ENCODE measurements around the gene JMY.
"Not testable (repeated sequence)": the region's sequence is repeated elsewhere in the genome, so short reads cannot be mapped to it uniquely, and the experiment has no call there.

JMY gene

DNA sequence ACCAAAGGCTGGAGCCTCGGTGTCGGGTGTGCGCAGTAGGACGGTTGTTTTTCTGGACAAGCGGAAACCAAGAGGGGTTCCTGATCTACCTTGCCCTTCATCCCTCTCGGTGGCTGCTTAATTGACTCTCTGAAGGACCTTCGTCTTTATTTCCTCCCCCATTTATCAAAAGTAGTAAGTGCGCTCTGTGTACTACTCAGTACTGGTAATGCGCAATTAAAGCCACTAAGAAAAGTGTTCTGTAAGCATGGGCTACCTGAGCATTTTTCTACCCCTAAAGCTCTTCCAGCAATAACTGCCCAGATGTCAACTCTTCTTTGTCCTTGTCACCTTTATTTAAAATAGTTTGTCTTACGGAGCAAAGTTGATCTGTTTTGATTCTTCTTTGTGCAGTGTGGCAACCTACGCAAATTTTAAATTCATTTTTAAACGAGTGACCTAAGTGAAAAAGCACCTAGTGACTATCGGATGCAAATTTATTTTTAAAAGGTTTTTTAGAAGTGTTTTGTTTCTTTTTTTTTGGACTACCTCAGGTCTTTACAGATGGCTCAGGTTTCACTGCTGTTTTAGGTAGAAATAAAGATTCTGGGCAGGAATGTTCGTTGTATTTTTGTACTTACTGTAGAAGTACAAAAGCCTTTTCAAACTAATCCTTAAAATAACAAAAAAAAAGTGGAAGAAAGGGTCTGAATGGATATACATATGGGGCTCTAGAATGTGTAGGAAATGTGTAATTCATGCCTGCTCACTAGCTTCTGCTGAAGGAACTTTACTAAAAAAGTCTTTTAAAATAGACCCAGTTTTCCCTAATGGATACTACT lies 2.0 kb downstream of the JMY start:
- DNase-seq = no peak

DNA sequence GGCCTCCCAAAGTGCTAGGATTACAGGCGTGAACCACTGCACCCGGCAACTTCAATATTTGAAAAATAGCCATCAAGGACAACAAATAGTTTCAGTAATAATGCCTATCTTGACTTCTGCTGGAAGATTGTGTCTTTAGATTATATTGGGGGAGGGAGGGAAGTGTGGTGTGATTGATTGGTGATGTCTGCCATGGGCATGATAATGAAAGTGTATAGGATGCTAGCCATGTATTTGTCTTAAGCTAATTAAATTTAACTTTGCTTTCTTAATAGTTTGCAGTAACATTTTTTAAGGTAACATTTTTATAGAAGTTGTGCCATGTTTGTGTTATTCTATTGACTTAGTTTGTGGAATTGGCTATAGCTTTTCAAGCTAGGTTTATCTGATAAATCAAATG lies 4.6 kb downstream of the JMY start:
- DNase-seq = no peak

DNA sequence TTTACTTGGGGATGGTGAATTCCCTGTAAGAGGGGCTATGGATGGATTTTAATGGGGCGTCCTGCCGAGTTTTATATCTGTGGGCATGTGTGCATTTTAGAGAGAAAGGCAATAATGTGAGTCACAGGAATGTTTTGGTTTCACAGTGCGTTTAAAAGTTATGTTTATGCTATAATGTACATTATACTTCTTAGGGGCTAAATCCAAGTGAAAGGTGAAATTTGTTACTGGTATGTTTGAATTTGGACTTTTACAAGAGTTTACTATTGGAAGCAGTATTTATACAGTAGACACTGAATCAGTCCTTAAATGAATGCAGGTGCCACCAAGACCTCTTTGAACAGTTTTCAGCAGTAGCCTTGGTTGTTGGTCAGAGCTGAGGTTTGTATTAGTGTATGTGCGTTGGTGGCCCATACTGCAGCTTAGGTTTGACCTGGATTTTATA lies 5.6 kb downstream of the JMY start:
- DNase-seq = no peak

DNA sequence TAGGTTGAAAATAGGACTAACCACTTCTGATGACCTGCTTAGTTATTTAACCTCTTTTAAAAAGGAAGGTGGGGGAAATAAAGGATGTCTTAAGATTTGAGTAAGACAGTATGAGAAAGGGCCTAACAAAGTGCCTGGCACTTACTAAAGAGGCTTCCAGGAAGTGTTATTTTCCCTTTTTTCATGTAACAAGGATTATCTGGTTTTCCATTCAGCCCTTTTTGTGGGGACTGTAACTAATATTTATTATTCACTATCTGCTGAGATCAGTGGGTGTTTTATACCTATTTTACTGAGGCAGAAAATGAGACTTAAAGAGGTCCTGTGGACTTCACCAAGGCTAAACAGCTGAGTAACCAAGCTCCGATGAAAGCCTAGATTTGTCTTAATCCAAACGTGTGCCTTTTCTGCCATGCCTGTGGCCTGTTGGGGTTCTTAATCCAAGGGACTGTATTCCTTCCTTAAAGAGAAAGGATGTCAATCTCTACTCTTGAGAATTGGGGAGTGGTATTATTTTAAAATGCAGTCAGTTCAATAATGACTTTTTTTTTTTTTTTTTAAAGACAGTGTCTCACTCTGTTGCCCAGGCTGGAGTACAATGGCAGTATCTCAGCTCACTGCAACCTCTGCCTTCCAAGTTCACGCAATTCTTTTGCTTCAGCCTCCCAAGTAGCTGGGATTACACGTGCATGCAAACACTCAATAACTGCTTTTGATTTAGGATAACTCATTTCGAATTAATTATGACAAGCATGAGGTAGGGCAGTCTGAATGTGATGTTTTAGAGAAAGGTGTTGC lies 6.5 kb downstream of the JMY start:
- DNase-seq = no peak

DNA sequence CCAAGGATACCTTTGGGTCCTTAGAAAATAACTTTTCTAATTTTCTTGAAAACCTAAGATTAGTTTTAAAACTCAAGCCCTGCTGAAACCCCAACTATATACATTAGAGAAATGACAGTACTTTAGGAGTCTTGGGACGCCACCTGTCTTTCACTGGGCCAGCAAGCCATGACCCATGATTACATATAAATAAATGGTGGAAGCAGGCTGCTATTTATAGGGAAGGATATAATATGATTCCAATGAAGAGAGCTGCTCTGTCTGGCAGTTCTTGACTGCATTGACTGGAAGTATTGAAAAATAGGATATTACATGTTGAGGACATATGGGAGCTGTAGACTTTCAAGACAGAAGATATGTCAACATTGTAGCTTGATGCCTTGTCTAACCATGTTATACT lies 7.3 kb downstream of the JMY start:
- DNase-seq = no peak

DNA sequence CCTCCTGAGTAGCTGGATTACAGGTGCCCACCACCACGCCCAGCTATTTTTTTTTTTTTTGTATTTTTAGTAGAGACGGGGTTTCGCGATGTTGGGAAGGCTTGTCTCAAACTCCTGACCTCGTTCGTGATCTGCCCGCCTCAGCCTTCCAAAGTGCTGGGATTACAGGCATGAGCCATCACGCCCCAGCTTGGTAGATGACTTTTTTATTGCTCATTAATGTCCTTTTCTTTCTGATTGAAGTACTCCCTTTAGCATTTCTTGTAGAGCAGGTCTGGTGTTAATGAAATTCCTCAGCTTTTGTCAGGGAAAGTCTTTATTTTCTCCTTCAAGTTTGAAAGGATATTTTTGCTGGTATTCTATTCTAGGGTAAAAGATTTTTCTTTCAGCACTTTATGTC lies 18.1 kb downstream of the JMY start:
- DNase-seq = not testable (repeated sequence)

DNA sequence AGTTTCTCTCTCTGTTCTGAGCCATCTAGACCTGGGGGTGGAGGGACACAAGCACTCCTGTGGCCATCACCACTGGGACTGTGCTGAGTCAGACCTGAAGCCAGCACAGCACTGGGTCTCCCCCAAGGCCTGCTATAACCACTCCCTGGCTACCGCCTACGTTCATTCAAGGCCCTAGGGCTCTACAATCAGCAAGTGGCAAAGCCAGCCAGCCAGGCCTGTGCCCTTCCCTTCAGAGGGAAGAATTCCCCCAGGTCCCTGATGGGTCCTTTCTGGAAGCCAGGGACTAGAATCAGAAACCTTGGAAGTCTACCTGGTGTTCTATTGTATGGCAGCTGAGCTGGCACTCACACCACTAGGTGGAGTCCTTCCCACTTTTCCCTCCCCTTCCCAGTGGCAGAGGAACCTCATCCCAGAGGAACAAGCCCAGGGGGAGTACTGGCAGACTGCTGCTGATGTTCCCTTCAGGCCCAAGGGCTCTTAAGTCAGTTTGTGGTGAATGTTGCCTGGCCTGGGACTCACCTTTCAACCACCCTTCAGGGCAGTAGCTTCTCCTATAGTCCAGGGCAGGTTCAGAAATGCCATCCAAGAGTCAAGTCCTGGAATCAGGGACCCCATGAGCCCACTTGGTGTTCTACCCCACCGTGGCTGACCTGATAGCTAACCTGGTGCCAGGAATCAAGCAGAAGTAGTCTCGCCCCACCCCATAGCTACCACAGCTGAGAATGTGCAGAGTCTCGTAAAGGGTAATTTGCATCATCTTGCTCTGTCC lies 20.0 kb downstream of the JMY start:
- no peak for DNase-seq

DNA sequence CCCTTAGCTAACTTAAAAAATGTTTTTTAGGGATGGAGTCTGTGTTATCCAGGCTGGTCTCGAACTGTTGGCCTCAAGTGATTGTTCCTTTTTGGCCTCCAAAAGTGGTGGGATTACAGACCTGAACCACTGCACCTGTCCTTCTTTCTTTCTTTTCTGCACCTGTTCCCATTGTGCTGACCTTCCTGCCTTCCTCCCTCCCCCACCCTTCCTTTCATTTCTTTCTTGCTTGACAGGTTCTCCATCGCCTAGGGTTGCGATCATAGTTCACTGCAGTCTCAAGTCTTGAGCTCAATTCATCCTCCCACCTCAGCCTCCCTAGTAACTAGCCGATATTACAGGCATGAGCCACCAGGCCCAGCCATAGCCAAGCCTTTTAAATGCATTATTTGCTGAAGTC lies 20.6 kb downstream of the JMY start:
- no peak for DNase-seq

DNA sequence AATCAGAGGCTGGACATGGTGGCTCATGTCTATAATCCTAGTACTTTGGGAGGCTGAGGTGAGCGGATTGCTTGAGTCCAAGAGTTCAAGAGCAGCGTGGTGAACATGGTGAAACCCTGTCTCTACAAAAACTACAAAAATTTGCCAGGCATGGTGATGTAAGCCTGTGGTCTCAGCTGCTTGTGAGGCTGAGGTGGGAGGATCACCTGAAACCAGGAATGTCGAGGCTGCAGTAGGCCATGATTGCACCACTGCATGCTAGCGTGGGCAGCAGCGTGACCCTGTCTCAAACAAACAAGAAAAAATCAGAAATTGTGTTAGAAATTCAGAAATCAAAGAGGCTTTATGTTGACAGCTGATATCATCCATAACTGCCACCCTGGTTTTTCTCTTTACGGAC lies 21.4 kb downstream of the JMY start:
- DNase-seq = no peak

DNA sequence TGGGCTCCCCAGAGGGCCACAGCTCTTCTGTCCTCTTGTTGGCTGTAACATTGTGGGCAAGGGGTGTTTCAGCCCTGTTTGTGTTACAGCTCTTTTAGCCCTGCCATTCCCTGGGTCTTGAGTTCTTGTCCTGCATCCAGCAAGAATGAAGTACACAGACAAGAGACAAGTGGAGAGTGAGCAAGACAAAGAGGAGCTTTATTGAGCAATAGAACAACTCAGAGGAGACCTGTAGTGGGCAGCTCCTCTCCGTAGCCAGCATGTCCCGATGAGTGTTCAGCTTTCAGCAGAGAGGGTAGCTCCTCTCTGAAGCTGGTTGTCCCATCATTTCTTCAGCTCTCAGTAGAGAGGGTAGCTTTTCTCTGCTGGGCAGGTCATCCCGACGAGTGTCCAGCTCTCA lies 22.9 kb downstream of the JMY start:
- no peak for DNase-seq

DNA sequence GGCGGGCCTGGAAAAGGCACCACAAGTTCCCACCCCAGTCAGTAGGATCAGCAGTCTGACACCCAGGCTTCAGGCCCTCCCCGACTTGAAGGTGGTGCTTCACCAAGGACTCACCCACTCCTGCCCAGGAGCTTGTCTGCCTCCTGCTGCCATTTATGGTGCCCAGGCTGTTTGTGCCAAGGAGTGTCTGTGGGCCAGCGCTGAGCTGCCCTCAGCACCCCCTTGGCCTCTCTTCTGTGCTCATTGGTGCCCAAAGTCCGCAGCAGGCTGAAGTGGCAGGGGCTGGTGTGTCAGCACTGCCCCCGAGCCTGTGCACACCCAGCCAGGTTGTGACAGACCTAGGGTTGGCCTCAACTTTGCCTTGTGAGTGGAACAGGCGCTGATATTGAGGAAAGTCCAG lies 23.5 kb downstream of the JMY start:
- no peak for DNase-seq

DNA sequence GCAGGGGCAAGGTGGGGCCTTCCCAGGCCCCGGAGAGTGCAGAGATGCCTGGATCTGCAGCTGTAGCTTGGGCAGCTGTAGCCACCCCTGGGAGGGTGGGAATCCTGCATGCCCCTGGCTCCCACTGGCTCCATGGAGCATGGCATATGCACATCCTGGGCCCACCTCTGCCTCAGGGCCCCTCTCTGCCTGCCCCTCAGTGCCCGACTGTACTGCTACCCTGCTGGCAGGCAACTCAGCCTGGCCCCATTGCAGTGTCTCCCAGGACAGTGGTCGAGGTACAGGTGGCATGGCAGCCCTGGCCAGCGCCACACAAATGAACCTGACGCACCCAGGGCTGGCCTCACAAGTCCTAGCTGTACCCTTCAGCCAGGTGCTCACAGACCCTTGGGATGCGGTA lies 23.9 kb downstream of the JMY start:
- no peak for DNase-seq

DNA sequence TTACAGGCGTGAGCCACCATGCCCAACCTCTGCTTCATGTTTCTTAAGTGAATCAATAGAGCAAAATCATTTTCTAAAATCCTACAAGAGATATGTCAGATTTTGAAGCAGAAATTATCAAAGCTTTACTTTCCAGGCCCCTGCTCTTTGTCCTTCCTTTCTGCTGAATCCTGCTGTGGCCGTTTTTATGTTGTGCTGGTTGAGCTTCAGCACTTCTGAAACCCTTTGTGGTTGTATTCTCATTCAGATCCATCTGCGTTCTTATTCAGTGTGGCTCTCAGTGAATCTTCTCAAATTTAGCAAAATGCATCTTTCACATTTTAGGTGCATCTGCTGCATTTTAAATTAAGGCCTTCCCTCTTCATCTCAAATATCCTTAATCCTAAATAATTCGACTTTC lies 26.0 kb downstream of the JMY start:
- no peak for DNase-seq

DNA sequence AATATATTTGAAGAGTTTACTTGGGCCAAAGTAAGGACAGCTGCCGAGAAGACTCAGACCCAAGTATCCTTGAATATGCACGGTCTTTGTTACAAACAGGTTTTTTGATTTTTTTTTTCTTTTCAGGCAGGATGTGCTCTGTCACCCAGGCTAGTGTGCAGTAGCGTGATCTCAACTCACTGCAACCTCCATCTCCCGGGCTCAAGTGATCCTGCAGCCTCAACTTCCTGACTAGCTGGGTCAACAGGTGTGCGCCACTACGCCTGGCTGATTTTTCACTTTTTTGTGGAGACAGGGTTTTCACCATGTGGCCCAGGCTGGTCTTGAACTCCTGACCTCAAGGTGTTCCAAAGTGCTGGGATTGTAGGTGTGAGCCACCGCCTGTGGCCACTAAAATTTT lies 27.4 kb downstream of the JMY start:
- no peak for DNase-seq

DNA sequence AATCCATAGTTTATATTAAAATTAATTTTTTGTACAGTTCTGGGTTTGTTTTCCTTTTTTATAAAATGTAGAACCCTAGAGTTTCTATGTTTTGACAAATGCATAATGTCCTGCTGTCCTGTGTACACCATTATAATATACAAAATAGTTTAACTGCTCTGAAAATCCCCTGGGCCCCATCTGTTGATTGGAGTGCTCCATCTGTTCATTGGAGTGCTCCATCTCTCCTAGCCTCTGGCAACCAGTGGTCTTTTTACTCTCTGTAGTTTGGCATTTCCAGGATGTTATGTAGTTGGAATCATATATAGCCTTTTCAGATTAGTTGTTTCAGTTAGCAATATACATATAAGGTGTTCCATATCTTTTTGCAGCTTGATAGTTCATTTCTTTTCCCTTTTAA lies 31.2 kb downstream of the JMY start:
- DNase-seq = no peak

DNA sequence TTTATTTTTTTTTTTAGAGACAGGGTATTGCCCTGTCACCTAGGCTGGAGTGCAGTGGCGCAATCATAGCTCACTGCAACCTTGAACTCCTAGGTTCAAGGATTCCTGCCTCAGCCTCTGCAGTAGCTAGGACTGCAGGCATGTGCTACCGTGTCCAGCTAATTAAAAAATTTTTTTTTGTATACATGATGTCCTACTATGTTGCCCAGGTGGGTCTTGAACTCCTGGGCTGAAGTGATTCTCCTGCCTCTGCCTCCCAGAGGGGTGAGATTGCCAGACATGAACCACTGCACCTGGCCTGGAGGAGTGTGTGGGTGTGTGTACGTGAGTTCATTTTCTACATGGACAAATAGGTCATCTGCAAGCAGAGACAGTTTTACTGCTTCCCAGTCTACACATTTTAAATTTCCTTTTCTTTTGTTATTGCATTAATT lies 33.8 kb downstream of the JMY start:
- DNase-seq = no peak

DNA sequence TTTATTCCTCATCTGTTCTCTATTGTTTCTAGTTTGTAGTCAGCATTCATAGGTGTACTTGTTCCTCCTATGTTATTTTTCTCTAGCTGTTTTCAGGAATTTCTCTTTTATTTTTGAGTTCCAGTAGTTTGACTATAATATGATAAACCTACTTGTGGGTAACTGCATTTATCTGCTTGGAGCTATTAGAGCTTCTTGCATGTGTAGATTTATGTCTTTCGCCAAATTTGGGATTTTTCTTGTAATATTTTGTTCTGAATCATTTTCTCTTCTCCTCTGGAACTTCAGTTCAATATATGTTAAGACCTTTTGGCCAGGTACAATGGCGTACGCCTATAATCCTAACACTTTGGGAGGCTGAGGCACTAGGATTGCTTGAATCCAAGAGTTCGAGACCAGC lies 37.4 kb downstream of the JMY start:
- no peak for DNase-seq

DNA sequence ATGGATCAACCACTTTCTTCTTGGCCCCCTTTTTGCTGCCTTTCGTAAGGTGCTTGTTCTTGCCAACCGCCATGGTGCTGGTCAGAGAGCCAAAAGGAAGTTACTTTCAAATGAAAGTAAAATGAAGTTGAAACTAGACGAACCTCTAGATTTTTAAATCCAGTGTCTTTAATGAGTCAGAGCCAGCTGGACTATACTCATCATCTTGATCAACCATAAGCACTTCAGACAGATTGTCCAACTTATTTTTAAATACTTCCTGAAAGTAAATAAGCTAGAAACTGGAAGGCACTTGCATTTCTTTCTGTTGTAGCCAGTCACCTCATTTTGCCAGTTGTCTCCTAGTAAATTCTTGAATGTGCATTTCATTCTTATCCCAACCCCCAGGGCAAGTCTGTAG lies 48.9 kb downstream of the JMY start:
- DNase-seq = no peak

DNA sequence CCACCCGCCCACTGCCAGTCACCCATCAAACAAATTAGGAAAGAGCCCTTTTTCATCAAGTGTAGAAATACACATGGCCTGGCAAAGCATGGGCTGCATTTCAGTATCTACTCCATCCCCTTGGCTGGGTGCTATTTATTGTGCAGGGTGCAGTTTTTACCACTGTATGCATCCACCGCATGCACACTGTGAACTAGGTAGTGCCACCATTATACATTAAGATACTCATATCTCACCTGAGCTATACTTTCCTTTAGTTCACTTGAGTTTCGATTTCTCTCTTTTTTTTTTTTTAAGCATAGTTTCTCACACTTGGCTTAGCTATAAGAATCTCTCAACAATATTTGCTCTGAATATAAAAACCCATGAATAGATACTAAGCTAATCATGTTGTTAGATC lies 49.4 kb downstream of the JMY start:
- DNase-seq = no peak

DNA sequence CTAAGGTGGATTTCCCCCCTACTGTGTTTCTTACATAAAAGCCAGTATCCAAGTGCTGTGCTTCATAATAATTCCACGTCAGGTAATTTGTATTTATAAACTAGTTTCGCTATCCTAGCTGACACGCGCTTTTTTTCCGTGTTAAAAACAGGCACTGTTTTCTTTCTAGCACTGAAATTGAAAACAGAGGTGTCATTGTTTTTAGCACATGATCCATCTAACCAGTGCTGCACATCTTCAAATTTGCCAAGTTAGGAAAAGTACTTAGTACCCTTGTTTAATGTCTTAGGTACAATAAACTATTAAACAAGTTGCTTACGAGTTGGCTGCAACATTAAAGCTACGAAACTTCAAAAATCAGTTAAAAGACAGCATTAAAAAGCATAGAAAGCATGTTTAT lies 49.9 kb downstream of the JMY start:
- DNase-seq = no peak

DNA sequence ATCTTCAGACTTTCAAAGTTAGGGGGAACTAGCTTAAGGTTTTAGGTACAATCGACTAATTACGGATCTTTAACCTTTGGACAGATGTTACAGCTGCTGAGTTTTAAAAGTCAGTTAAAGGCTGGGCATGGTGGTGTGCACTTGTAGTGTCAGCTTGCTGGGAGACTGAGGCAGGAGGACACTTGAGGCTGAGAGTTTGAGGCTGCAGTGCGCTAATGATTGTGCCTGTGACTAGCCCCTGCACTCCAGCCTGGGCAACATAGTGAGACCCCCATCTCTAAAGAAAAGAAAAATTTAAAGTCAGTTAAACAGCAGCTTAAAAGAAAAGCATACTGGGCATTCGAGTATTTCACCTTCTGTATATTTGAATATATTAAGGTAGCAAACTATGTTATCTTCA lies 51.4 kb downstream of the JMY start:
- no peak for DNase-seq

DNA sequence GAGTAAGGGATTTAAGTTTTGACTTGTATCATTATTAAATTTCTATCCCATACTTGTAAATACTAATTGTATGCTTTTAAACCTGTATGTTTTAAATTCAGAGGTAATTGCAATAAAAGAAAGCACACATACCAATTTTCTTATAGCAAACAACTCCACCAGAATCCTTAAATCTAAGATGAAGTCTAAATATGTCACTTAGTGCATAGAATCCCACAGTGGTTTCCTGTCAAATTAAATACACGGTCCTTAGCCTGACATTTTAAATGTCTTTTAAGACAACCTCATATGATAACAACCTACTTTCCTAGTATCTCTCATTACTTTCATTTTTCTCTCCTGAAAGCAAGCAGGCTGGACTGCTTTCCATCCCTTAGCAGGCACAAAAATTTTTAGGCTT lies 52.0 kb downstream of the JMY start:
- DNase-seq = no peak

DNA sequence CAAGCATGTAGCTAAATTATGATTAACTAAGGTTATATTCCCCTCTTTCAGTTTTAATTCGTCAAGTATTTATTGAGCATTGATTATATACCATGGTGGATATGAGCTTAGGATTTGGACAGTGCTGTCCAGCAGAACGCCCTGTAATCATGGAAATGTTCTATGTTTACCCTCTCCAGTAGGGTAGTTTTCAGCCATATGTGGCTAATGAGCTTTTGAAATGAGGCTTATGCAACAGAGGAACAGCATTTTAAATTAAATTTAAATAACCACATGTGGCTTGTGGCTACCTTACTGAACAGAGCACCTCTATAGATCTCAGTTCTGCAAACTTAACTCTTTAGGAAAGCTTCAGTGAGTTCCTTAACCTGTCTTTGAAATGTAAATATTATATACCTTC lies 59.1 kb downstream of the JMY start:
- DNase-seq = no peak

DNA sequence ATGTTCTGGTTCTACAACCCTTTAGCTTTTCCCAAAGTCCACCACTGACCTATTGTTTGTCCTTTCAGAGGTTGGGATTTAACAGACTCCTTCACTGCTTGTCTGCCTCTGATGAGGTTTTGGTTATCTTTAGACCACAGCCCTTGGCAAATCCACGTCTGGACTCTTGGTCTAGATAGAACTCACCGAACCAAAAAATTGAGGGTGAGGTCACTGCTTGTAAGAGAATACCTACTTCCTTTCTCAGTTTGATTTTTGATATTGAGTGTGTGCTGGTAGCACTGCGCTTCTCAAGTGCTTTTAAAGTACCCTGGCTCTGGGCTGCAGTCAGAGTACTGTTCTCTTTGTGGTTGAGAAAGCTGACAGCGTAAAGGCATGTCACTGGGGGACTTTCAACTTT lies 61.7 kb downstream of the JMY start:
- no peak for DNase-seq

Measured in activated CD4-positive, alpha-beta T cell treated with anti-CD3 and anti-CD28 coated beads for 4 hours (primary cell).